Hematopoietic multipotent progenitor cell (in vitro differentiated cells): Measurements from ENCODE around the gene NEAT1. TPM values are rescaled to one million over a fixed set of nuclear protein-coding genes. Genes with fewer than 3 reads are reported as not detected.
A peak's percentile ranks its signal among the peaks of the same experiment; 100 is the strongest.

Experiments used
- DNase-seq, 3 donors: peaks; one replicate each; pipeline ENCODE4 v3.0.0-alpha.2; 2011 to 2015; ENCODE audit warnings: low read depth in 2 of 3, low spot score in 2 of 3
- total RNA-seq: library from RNA; depleted of rRNA; stranded (reverse); fragments of >200 nt; gene quantifications from one replicate; pipeline ENCODE4 v1.2.3, GENCODE V29; 2012

The NEAT1 gene
- total RNA-seq, 1 donor, result 102 TPM

DNA sequence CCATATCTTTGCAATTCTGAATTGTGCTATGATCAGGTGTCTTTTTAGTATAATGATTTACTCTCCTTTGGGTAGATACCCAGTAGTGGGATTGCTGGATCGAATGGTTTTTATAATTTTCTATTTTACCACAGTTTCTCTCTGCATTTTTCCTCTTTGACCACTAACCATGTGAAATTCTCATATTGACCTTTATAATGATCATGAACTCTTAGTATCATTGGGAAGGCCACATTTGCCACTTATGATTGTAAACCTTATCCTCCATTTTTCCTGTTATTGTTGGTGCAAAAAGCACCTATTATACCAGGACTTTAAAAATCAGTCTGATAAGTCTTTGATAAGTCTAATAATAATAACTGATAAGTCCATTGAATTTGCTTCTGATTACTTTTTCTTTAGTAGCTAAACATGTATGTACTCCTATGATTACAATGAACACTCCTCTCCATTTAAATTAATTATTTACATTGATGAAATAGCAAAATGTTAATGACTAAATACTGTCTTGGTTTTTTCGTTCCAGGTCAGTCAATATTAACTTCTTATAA, 9.6 kb downstream of the NEAT1 start:
- DNase-seq, result no peak

DNA sequence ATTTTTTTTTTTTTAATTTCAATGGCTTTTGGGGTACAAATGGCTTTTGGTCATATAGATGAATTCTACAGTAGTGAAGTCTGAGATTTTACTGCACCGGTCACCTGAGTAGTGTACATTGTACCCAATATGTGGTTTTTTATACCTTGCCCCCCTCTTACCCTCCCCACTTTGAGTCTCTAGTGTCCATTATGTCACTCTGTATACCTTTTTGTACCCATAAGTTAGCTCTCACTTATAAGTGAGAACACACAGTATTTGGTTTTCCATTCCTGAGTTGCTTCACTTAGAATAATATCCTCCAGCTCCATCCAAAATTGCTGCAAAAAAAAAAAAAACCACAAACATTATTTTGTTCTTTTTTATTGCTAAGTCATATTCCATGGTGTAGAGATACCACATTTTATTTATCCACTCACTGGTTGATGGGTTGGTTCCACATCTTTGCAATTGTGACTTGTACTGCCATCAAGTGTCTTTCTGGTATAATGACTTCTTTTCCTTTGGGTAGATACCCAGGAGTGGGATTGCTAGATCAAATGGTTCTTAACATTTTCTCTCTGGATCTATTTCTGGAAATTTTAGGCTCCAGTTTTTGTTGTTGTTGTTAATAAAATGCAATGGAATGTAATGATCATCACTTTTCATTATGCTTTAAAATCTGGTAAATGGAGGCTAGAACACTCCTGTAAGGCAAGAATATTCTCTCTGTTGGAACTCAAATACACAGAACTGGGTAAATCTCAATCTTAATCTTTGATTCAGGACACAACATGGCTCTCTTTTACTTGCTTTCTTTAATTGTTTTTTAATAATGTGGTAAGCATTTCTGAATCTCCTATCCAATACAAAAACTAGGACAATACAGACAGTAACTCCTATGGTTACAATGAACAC, 10.3 kb downstream of the NEAT1 start:
- peak in 1 of 3 donors; percentile 82 for DNase-seq

DNA sequence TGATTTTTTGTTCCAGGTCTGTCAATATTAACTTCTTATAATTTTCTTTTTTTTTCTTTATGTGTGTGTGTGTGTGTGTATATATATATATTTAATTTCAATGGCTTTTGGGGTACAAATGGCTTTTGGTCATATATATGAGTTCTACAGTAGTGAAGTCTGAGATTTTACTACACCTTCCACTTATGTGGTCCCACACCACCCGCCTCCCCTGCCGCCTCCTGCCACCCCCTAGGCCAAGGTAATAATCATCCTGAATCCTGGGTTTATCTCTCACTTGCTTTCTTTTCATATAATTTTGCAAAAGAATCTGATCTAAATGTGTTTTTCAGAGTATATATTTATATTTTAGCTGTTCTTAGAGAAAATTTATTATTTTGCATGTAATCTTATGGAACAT, 11.1 kb downstream of the NEAT1 start:
- no peak for DNase-seq

DNA sequence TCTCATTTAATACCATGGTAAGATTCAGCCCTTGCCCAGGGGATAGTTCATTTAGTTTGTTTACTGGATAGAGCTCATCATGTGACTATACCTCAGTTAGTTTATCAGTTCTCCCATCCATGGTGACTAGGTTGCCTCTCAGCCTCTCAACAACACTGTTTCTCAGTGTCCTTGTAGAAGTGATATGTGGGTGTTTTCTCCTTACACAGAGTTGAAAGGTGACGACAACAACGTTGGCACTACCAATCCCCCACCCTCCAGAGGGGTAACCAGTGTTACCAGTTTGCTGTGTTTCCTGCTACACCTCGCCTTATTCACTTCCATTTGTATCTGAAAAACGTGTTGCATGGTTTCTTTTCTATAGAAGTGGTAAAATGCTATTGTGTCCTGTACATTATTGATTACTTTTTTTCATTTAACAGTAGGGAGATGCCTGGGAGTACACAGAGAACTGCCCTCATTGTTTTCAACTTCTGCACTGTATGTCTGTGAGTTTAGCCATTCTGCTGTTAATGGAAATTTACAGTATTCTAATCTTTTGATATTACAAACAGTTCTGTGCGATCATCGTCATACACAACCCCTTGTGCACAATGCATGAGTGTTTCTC, 11.6 kb downstream of the NEAT1 start:
- no peak for DNase-seq

DNA sequence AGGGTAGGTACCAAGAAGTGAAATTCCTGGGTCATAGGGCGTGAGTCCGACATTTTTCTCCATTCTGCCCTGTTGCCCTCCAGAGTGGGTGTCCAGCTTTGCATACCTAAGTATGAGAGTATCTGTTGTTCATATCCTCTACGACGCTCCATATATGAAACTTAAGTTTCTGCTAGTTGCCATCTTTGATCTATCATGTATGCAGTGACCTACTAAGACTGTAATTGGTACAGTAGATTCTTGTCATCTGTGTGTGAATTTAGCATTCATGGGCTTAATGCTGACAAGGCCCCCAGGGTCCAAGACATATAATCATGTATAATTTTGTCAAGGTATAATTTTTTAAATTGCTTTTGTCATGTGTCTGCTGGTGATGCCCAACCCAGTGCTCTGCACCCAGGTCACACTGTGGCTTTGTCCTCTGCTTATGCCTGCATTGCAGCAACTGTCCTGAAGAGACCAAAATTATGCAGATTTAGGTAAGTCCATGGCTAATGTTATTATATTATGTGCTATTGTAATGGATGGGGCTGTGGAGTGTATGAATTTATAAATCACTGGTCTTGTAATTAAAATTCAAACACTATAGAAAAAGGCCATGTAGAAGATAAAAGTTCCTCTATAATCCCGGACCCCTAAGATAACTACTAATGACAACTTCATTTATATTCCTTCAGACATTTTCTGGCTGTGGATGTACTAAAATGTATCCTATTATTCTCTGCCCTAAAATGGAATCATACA, 12.2 kb downstream of the NEAT1 start:
- peak in 1 of 3 donors; percentile 1 for DNase-seq

DNA sequence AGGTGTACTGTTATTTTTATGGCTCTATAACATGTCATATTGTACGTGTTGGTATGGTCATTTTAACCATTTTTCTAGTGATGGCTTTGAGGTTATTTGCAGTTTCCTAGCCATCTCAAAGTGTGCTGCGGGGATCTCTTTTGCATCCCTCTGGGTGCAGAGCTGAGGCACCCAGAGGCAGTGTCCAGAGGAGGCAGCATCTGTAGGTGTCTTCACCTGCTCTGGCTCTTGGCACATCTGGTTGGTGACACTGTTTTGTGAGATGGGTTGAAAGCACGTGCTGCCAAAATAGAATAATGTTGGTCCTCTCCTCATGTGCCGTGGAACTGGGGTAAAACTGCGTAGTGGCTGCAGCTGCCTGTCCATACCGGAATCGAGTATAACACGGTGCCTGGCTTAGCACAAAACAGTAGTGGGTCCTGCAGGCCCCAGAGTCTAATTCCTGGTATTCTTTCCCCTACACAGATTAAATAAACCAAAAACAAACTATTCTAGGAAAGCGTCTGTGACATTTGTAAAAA, 12.9 kb downstream of the NEAT1 start:
- peak in 1 of 3 donors; percentile 1 for DNase-seq

DNA sequence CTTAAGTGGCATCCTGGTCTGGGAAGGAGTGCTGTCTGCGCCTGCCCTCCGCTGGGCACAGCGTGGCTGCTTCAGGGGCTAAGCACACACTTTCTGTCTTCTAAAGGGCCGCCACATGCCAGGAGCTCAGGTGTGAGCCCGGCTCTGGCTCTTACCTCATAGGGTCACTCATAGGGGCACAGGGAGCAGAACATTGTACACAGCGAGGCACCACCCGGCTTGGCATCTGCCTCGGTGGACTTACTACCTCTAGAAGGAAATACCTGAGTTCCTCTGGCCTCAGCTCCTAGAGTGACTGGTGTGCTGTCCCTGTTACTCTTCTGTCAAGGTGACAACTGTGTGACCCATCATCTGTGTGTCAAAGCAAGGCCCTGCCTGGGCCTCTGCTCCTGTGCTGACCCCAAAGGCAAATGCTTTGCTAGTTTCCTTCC, 13.4 kb downstream of the NEAT1 start:
- DNase-seq, result no peak

DNA sequence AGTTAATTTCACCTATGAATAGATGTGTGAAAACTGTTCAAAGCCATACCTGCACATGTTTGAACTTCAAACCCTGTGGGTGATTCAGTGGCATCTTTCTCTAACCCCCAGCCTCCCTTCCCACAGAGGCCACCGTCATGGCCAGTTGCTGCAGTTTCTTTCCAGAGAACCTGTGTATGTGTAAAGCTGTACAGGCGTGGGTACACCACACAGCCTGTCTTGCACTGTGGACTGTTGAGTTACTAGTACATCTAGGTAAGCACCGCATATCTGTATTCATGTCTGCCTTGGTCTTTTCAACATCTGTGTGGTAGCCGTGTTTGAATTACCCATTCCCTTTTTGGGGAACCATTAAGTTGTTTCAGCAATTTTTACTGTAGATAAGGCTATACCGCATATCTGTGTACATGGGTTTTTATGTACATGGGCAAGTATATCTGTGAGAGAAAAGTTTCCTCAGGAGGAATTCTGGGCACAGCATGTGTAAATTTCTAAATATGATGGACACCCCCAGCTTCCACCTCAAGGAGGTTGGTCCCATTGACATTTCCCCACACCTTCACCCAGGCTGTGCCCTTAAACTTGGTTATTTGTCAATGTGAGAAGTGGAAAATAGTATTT, 13.9 kb downstream of the NEAT1 start:
- DNase-seq, result peak in 1 of 3 donors; percentile 3

DNA sequence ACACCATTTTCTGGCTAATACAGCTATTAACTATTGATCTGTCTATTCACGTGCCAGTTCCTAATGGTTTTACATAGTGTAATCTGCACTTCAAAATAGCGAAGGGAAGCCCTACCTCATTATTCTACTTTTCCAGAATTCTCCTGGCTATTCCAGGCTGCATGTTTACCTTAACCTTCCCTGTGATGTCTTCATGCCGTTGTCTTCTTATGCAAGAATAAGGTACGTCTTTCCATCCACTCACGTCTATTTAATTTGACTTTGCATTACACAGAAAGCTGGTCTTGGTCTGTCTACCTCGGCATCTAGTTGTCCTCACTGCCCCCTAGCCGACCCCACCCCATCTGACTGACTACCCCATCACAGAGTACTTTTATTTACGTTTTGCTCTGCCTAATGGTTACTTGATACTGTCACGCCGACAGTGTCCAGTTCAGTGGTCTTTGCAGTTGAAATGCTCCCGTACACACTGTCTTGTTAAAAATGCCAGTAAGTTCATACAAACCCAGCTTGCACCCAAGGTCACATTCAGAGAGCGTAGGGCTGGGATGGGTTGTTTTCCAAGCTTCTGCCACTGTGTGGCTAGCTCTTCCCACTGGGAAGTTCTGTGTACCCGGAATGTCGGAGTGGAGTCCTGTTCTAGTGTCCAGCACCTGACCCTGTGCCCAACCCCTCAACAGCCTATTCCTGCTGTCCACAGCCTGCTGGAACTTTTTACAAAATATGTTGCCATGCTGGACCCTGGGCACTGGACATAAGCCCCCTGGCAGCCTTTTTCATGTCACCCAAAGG, 15.0 kb downstream of the NEAT1 start:
- peak in 1 of 3 donors; percentile 3 for DNase-seq

DNA sequence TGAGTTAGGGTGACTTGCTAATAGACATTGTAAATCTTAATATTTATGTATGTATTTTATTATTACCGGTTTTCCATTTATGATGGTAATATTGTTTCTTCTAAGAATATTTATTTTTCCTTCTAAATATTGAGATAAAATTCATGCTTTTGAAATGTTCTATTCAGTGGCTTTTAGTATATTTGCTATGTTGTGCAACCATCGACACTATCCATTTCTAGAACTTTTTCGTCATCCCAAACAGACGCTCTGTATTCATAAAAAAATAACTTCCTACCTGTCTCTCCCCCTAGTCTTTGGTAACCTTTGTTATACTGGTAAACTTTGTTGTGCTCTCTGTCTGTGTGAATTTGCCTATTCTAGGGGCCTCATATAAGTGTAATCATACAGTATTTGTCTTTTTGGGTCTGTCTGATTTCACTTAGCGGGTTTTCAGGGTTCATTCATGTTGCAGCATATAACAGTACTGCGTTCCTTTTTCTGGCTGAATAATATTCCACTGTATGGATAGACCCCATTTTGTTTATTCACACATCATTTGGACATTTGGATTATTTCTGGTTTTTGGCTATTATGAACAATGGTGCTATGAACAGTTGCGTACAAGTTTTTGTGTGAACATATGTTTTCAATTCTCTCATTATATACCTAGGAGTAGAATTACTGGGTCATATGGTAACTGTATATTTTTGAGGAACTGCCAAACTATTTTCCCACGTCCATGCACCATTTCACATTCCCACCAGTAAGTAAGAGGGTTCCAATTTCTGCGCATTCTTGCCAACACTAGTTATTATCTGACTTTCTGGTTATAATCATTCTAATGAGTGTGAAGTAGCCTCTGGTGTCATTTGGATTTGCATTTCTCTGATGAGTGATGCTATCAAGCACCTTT, 15.9 kb downstream of the NEAT1 start:
- no peak for DNase-seq

DNA sequence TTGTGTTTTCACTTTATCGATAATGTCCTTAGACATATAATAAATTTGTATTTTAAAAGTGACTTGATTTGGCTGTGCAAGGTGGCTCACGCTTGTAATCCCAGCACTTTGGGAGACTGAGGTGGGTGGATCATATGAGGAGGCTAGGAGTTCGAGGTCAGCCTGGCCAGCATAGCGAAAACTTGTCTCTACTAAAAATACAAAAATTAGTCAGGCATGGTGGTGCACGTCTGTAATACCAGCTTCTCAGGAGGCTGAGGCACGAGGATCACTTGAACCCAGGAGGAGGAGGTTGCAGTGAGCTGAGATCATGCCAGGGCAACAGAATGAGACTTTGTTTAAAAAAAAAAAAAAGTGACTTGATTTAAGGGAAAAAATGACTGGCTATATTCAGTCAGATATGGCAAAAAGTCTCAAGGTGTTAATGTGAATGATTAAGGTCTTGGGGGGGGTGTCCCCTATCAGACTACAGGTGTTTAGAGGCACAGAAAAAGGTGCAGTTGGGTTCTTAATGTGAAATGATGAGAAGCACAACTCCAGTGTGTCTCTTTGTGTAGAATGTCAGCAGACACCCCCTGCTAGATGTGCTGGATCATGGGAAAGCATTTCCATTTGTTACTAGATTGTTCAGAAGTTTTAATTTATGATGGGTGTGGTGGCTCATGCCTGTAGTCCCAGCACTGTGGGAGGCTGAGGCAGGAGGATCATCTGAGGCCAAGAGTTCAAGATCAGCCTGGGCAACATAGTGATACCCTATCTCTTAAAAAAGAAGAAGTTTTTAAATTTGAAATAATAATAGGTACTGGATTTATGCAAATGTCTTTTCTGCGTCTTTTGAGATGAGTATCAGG, 17.0 kb downstream of the NEAT1 start:
- DNase-seq, result no peak

DNA sequence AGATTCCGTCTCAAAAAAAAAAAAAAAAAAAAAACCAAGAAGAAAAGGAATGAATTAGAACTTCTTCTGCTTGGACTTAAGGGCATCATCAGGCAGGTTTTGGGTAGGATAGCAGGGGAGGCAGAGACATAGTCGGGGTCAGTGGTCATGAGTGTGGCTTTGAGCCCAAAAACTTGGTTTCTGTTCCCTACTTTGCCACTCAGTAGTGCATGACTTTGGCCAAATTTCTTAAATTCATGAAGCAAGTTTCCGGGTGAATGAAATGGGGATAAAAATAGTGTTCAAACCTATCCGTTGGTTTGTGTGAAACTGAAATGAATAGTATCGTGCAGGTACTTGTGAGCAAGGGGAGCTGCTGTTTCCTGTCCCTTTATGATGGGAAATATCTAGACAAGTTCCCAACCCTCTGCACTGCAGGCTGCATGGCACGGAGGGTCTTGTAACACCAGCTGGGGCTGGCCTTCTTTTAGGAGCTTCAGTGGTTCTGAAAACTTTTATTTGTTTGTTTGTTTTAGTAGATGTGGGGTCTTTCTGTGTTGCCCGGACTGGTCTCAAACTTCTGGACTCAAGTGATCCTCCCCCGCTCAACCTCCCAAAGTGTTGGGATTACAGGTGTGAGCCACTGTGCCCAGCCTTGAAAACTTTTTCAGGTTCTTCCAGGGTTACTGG, 18.4 kb downstream of the NEAT1 start:
- peak in 1 of 3 donors; percentile 4 for DNase-seq

DNA sequence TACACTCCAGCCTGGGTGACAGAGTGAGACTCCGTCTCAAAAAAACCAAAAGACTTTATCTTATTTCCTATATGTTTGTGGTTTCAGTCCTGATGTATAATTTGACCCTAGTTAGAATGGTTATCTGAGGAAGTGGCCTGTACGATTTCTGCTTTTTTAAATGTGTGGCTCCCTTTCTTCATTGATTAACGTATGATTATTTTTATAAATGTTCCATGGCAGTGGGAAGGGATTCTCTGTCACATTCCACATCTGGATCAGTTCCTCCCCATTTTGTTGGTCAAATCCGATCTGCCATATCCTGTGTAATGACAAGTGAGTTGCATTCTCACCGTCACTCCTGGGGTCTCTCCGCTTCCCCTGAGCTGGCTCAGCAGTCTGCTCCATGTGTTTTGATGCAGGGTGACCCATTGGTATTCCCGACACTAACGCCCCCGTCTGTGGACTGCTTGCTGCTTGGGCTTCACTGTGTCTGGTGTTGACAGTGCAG, 20.3 kb downstream of the NEAT1 start:
- DNase-seq, result peak in 1 of 3 donors; percentile 76

DNA sequence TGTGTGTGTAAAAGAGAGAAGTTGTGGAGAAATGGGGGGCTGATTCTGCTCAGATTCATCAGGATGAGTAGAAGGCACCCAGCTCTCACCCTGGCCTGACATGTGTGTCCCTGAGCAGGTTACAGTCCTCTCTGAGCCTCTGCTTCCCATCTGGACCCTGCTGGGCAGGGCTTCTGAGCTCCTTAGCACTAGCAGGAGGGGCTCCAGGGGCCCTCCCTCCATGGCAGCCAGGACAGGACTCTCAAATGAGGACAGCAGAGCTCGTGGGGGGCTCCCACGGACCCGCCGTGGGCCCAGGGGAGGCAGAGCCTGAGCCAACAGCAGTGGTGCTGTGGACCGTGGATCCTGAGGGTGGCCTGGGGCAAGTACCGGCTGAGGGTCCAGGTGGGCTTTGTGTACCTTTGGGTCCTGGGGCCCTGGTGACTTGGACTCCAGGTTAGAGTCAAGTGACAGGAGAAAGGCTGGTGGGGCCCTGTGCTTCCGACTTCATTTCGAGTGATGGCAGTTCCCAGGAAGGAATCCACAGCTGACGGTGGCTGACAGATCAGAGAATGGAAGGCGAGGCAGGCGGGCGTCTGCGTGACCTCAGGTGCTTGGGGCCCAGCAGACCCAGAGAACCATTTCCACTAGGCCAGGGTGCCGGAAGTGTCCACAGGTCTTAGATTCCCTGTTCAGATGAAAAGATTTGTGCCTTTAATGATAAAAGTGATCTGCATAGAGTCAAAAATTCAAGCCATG, 21.9 kb downstream of the NEAT1 start:
- DNase-seq, result peak in 1 of 3 donors; percentile 10

DNA sequence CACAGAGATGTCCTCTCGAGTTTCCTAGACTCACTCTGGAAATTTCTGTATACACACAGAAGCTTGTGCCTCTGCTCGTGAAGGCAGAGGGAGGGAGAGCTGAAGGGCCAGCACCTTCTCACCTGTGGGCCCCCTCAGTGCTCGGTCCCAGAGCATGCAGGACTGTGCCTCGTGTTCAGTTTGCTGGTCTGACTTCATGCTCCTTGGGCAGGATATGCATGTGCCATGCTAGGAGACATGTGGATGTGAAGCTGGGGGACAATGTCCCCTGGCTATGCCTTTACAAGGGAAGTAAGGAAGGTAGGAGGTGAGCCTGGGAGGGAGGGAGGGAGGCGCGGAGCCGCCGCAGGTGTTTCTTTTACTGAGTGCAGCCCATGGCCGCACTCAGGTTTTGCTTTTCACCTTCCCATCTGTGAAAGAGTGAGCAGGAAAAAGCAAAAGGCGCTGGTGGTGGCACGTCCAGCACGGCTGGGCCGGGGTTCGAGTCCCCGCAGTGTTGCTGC, 22.6 kb downstream of the NEAT1 start:
- DNase-seq, result peak in 1 of 3 donors; percentile 7
